T-helper 9 cell (primary cell): ENCODE results near the gene TXNRD2.

Source experiments
- DNase-seq: peaks from one replicate; pipeline ENCODE4 v3.0.0-alpha.2; 2020

Gene TXNRD2

DNA sequence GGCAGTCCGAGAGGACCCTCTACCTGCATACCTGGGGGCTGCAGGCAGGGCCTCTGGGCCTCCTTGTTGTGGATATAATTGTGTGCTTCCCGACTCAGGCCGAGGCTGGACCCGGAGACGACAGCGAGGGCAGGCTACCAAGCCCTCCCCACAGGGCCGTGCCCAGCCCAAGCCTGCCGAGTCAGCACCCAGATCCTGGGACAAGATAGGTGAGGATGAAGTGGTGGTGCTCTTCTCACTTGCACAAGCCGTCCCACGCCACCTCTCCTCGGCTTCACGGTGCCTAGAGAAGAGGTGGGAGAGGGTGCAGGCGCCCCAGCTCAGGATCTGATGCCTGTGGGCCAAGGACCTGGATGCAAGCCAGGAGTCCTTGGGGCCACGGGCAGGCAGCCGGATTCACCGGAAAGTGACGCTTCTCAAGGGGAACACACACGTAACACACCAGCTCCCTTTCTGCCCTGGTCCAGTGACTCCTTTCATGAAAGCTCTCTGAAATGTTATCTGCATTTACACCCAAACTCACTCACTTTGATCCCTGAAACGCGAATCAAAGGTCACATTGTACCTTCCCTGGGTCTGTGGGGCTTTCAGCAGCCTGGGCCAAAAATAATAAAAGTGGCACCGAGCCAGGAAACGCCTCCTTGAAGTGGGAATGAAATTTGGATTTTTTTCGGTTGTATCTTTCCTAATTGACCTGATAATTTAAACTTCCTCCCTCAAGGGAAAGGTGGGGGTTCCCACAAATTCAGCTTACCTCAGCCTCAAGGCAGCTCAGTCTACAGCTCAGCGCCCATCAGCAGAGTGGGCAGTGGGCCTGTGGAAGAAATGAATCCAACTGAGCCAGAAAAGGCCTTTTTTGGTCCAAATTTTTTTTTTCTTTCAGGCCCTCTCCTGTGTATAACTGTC lies 85.9 kb downstream of the TXNRD2 start:
- peak; percentile 36 for DNase-seq

- DNase-seq, result peak; percentile 93
Observed at GRCh38 chr22:19854778-19855503, 86.7 kb downstream of the TXNRD2 start, which contains the start of the genes GNB1L and RTL10. GNB1L (minus strand) TSS chr22:19854874; CDS start chr22:19821355, 33,519 bp downstream. RTL10 (minus strand) TSS chr22:19854874; CDS start chr22:19852261, 2,613 bp downstream.

- no peak for DNase-seq
Observed at GRCh38 chr22:19853879-19854777, 87.5 kb downstream of the TXNRD2 start.

GRCh38 chr22:19853058-19853878 lies 88.3 kb downstream of the TXNRD2 start:
- no peak for DNase-seq

- DNase-seq, result no peak
Observed at GRCh38 chr22:19852177-19852781, 89.3 kb downstream of the TXNRD2 start.

GRCh38 chr22:19851291-19852176 lies 90.1 kb downstream of the TXNRD2 start:
- no peak for DNase-seq

DNA sequence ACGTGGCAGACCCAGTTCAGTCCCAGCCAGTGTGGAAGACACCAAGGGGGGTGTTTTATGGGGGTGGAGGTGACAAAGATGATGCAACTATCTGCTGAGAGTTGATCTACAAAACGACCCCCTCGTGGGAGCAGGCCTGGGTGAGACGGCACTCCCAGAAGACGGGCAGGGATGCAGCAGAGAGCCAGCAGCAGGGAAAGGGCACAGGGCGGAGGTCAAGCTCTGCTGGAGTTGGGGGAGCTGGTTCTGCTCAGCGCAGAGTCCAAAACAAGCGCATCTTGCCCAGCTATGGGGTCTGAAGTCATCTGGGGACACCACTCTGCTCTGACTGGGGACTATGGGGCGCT lies 90.9 kb downstream of the TXNRD2 start:
- DNase-seq, result no peak

- DNase-seq, result no peak
Observed at GRCh38 chr22:19849835-19850762, 91.5 kb downstream of the TXNRD2 start.

DNA sequence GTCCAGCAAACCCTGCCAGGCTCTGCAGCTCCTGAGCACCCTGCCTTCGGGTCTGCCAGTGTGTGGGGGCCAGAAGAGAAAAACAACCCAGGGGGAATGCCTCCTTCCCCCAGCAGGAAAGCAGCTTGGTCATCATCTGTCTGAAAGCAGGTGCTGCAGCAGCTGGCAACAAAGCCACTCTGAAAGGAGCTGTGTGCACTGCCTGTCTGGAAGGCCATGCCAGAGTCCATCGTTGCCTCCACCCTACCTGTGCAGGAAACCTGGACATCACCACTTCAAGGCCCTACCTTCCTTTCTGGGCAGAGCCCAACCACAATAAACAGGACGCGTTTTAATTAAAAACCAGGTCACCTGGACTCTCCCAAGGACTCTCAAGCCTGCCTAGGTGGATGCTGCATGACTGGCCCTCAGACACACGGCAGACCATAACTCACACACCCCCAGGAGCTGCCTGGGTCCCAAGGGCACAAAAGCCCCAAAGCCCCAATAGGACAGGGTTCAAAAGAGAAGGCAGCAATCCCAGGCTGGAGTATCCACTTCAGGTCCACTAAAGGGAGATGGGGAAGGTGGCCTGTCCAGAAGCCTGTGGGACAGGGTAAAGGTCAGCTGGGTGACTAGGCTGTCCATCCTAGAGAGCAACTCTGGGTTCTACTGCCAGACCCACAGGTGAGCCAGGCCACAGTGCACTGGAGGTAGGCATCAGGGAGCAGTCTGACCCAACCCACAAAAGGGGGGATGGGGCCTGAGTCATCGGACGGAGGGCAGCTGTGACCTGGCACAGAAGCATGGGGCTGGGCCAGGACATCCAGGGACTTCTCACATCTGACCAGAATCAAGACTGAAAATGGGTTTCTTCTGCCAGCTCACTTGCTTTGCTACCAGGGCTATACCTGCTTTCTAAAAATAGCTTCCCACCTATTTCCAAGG lies 93.1 kb downstream of the TXNRD2 start:
- no peak for DNase-seq

GRCh38 chr22:19847345-19847632 lies 94.3 kb downstream of the TXNRD2 start:
- no peak for DNase-seq

DNA sequence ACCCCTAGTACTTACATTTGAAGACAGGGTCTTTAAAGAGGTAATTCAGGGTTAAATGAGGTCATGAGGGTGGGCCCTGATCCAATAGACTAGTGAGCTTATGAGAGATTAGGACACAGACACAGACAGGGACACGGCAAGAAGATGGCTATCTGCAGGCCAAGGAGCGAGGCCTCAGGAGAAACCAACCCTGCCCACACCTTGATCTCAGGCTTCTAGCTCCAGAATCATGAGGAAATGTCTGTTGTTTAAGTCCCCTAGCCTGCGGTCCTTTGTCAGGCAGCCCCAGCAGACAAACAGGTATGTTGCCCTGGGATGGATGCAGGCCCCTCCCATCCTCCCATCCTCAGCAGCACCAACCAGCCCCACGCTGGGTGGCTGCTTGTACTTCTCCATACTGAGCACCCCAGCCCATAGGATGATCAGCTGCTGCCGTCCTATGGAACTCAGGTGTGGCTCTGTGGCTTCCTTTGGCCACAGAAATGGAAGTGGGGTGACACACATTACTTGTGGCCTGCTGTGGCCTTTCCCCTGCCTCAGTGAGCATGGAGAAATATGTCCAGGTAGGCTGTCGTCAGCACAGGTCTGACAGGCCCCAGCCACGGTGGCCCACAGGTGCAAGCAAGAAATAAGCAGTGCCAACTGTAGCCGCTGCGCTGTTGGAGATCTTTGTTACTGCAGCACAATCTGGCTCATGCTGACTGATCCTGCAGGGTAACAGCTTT lies 94.8 kb downstream of the TXNRD2 start:
- no peak for DNase-seq

GRCh38 chr22:19845054-19845722 lies 96.4 kb downstream of the TXNRD2 start:
- no peak for DNase-seq

- no peak for DNase-seq
Observed at GRCh38 chr22:19844377-19845053, 97.1 kb downstream of the TXNRD2 start.

DNA sequence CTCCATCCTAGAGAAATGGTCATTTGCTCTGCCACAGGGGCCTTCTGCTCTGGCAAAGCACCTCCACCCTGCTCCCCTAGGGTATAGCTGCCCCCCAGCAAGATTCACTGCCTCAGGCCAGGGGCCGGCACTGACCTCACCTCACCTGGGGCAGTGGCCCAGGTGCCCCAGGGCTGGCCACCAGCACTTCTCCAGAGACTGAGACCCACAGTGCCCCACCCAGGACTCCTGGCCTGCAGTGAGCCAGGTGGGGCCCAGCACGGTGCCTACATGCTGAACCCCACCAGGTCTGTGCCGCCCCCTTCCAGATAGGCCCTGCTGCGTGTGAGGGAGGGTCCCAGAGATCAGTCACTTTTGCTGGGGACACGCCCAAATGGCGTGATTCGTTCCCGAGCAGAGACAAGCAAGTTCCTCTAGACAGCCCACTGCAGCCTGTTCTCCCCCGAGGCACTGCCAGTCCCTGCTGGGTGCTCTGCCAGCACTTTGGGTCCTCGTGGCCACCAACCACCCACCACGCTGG lies 97.7 kb downstream of the TXNRD2 start:
- no peak for DNase-seq

DNA sequence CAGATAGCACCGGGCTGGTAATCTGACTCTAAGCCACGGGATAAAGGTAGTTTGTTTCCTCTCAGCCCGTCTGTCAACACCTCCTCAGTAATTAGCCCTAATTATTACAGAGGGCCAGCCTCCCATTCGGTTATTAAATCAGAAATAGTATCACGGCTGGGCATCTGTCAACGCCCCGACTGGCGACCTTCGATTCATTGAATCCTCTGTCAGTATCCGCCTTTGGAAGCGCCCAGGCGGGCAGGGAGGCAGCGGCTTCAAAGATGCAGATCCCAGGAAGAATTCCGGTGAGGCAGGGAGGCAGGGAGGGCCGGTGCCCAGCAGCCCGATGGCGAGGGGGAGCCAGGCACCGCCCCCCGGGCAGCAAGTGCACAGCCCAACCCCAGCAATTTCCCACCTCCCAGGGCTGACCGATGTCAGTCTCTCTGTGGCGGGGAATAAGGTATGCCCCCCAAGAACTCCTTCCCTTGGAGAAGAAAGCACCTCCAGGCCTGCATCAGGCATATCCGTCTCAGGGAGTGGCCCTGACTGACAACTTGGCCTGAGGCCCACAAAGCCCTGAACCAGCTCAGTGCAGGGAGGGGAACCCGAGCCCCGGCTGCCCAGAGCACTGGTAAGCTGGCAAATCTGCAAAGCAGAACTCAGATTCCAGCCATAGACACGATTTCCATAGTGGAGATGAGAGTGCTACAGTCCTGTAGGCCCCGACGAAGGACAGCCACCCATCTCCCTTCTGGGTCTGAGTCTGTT lies 98.3 kb downstream of the TXNRD2 start:
- no peak for DNase-seq
